DND-41 (cell line): ENCODE results near the gene ACSL1.

Experiments used
- CTCF ChIP-seq: IDR thresholded peaks from 2 replicates; pipeline ENCODE4 v1.5.1; 2012; ENCODE audit warnings: borderline replicate concordance, low read length, moderate library complexity, mild to moderate bottlenecking; ENCODE audit not compliant: poor library complexity, severe bottlenecking; ENCODE audit errors: extremely low read depth
- EZH2 ChIP-seq: IDR thresholded peaks from 3 replicates; pipeline ENCODE4 v1.6.1; 2012; ENCODE audit warnings: borderline replicate concordance, low read depth, mild to moderate bottlenecking, moderate library complexity, low read length, inconsistent platforms; ENCODE audit not compliant: severe bottlenecking

GRCh38 chr4:184740980-184741391 lies 84.8 kb downstream of the ACSL1 start:
- no peak for TF ChIP-seq CTCF
- TF ChIP-seq EZH2 = no peak
